HCT116 (cell line): ENCODE data around the gene KDM3B. TPM values are rescaled to one million over a fixed set of nuclear protein-coding genes. Genes with fewer than 3 reads are reported as not detected.

Experiments
- ATAC-seq: fragments of 200-7000 bp; cut with Tn5 transposase; 2 replicates; pipeline ENCODE4 v1.9.1; 2020; ENCODE audit warnings: mild to moderate bottlenecking, moderate library complexity
- BruUV-seq: library from RNA; stranded (reverse); fragments of 400-500 nt; replicated peaks from 2 replicates; lab custom pipeline; 2021; lab: Mats Ljungman, UMichigan
- CTCF ChIA-PET: fragments of 300-600 bp; sonication (Branson Sonifier 250); formaldehyde crosslinking; loops from one replicate; lab custom pipeline; 2021; ENCODE audit warnings: antibody characterized with exemption; lab: Charles Lee
- POLR2A ChIA-PET: fragments of 300-600, 350-600 bp; sonication (Branson Sonifier 250); formaldehyde crosslinking; loops from one replicate; lab custom pipeline; 2021; ENCODE audit warnings: antibody characterized with exemption; lab: Charles Lee
- RAD21 ChIA-PET, 2 experiments: fragments of 300-600 bp; sonication (Branson Sonifier 250); formaldehyde crosslinking; loops; one replicate each; lab custom pipeline; 2023; ENCODE audit warnings: low total read pairs in 2 of 2; ENCODE audit not compliant: uncharacterized antibody in 2 of 2, unreplicated experiment in 2 of 2, low non-redundant PET in 1 of 2; lab: Charles Lee
- DNase-seq: peaks from one replicate; pipeline ENCODE4 v3.0.0-alpha.2; 2010; ENCODE audit warnings: low read depth, low spot score
- H2AFZ ChIP-seq: fragments of 200-600 bp; shearing (Covaris generic), sonication (generic); 2 replicates; pipeline ENCODE4 v1.6.1; 2017; ENCODE audit warnings: low read depth, mixed run types, mixed read lengths, antibody characterized with exemption, low read length; ENCODE audit not compliant: poor library complexity, severe bottlenecking
- H3K27ac ChIP-seq: 2 replicates; pipeline ENCODE4 v1.5.1; 2012; ENCODE audit warnings: low read depth, low read length
- H3K27me3 ChIP-seq: fragments of 200-600 bp; sonication (generic); 2 replicates; pipeline ENCODE4 v1.6.1; 2016; ENCODE audit warnings: mixed run types, low read length, mixed read lengths; ENCODE audit not compliant: insufficient read depth
- H3K36me3 ChIP-seq, 2 experiments: fragments of 200-500 bp in 1 of 2; fragments of 200-600 bp in 1 of 2; sonication (Bioruptor generic) in 1 of 2; sonication (generic) in 1 of 2; 2 replicates each; pipeline versions ENCODE4 v1.5.1 to v1.6.1; 2014 to 2016; ENCODE audit warnings: low read length in 2 of 2, inconsistent platforms in 1 of 2, mixed read lengths in 1 of 2, mixed run types in 1 of 2; ENCODE audit not compliant: insufficient read depth in 2 of 2, control insufficient read depth in 1 of 2
- H3K4me1 ChIP-seq, 2 experiments: fragments of 200-600 bp in 1 of 2; sonication (generic) in 1 of 2; 2 replicates each; pipeline versions ENCODE4 v1.5.1 to v1.6.1; 2012 to 2017; ENCODE audit warnings: low read length in 2 of 2, inconsistent platforms in 1 of 2, mild to moderate bottlenecking in 1 of 2, mixed read lengths in 1 of 2, mixed run types in 1 of 2, moderate library complexity in 1 of 2; ENCODE audit not compliant: insufficient read depth in 2 of 2, control insufficient read depth in 1 of 2
- H3K4me2 ChIP-seq: fragments of 200-600 bp; sonication (generic); 2 replicates; pipeline ENCODE4 v1.6.1; 2017; ENCODE audit warnings: mixed run types, low read length, mixed read lengths
- H3K4me3 ChIP-seq, 2 experiments: fragments of 200-600 bp in 1 of 2; sonication (generic) in 1 of 2; replicated peaks in 1 of 2; 2 replicates each; pipeline ENCODE4 v1.5.1; 2011 to 2016; ENCODE audit warnings: low read length in 2 of 2, control low read depth in 1 of 2, low read depth in 1 of 2, mild to moderate bottlenecking in 1 of 2, mixed read lengths in 1 of 2, mixed run types in 1 of 2
- H3K79me2 ChIP-seq: fragments of 200-600 bp; sonication (generic); 2 replicates; pipeline ENCODE4 v1.6.1; 2017; ENCODE audit warnings: mild to moderate bottlenecking, mixed run types, low read length, moderate library complexity, mixed read lengths; ENCODE audit not compliant: insufficient read depth
- H3K9ac ChIP-seq: fragments of 200-600 bp; sonication (generic); 2 replicates; pipeline ENCODE4 v1.6.1; 2016; ENCODE audit warnings: low read length, mixed read lengths
- H3K9me2 ChIP-seq: fragments of 200-600 bp; sonication (generic), shearing (Covaris generic); 2 replicates; pipeline ENCODE4 v1.6.1; 2017; ENCODE audit warnings: mixed run types, mild to moderate bottlenecking, moderate library complexity; ENCODE audit not compliant: insufficient read depth
- H3K9me3 ChIP-seq, 2 experiments: fragments of 200-500 bp in 1 of 2; fragments of 200-600 bp in 1 of 2; sonication (Bioruptor generic) in 1 of 2; sonication (generic) in 1 of 2; 2 replicates each; pipeline ENCODE4 v1.6.1; 2014 to 2017; ENCODE audit warnings: low read length in 2 of 2, mixed read lengths in 2 of 2, inconsistent platforms in 1 of 2, low read depth in 1 of 2, mild to moderate bottlenecking in 1 of 2, mixed run types in 1 of 2, moderate library complexity in 1 of 2; ENCODE audit not compliant: control insufficient read depth in 1 of 2, insufficient read depth in 1 of 2
- H4K20me1 ChIP-seq: fragments of 200-600 bp; sonication (generic), shearing (Covaris generic); 2 replicates; pipeline ENCODE4 v1.6.1; 2017; ENCODE audit warnings: mixed run types, mild to moderate bottlenecking, moderate library complexity; ENCODE audit not compliant: insufficient read depth
- ATF3 ChIP-seq: IDR thresholded peaks from 2 replicates; pipeline ENCODE4 v1.6.1; 2012
- CBX3 ChIP-seq: IDR thresholded peaks from 2 replicates; pipeline ENCODE4 v1.6.1; 2012; ENCODE audit warnings: low read depth
- CEBPB ChIP-seq: IDR thresholded peaks from 2 replicates; pipeline ENCODE4 v1.6.1; 2012; ENCODE audit warnings: low read depth
- ELF1 ChIP-seq: IDR thresholded peaks from 2 replicates; pipeline ENCODE4 v1.6.1; 2012; ENCODE audit warnings: low read depth, borderline replicate concordance
- EZH2 ChIP-seq: fragments of 200-600 bp; sonication (generic); IDR thresholded peaks from 2 replicates; pipeline ENCODE4 v1.6.1; 2017; ENCODE audit warnings: antibody characterized with exemption, mixed run types
- EZH2phosphoT487 ChIP-seq: fragments of 200-600 bp; IDR thresholded peaks from 2 replicates; pipeline ENCODE4 v1.6.1; 2018; ENCODE audit warnings: antibody characterized with exemption, borderline replicate concordance
- JUND ChIP-seq: IDR thresholded peaks from 2 replicates; pipeline ENCODE4 v1.6.1; 2012
- POLR2AphosphoS5 ChIP-seq: IDR thresholded peaks from 2 replicates; pipeline ENCODE4 v1.6.1; 2011; ENCODE audit warnings: mild to moderate bottlenecking, low read depth, low read length, moderate library complexity
- SRF ChIP-seq: IDR thresholded peaks from 2 replicates; pipeline ENCODE4 v1.6.1; 2012; ENCODE audit warnings: low read depth
- YY1 ChIP-seq: IDR thresholded peaks from 2 replicates; pipeline ENCODE4 v1.6.1; 2011; ENCODE audit warnings: low read length, low read depth, moderate library complexity, mild to moderate bottlenecking; ENCODE audit not compliant: insufficient replicate concordance; ENCODE audit errors: extremely low read depth
- ZNF274 ChIP-seq: fragments of 200-500 bp; sonication (Bioruptor generic); IDR thresholded peaks from 2 replicates; pipeline ENCODE4 v1.6.1; 2014; ENCODE audit warnings: mild to moderate bottlenecking, low read depth, low read length, inconsistent platforms
- intact Hi-C: fragments of 100-400 bp; cut with micrococcal nuclease; formaldehyde crosslinking; loops from 2 replicates; pipeline ENCODE4 v1.10.0; 2022
- total RNA-seq: library from RNA; stranded (reverse); gene quantifications from one replicate; pipeline ENCODE4 v1.2.1, GENCODE V29; 2021; ENCODE audit not compliant: unreplicated experiment

The KDM3B gene
- total RNA-seq, 1 experiment from 2014 or later: 65.1 TPM

- ATAC-seq (no peak), DNase-seq (no peak)
- TF ChIP-seq SRF (no peak), JUND (no peak), YY1 (no peak), ZNF274 (no peak), CBX3 (no peak), EZH2phosphoT487 (no peak), POLR2AphosphoS5 (no peak), EZH2 (no peak), CEBPB (no peak), ELF1 (no peak), ATF3 (no peak)
- H3K27ac ChIP-seq: no peak overlapping the region
- H3K9ac ChIP-seq: no peak overlapping the region
- no TSS peak for BruUV-seq
- H2AFZ ChIP-seq: no peak overlapping the region
- no peaks in the 10 kb centered on the region for H4K20me1 ChIP-seq
- ChIA-PET CTCF (no interaction called here), POLR2A (no interaction called here), RAD21 (no interaction called here)
- H3K27me3 ChIP-seq: no peaks in the 10 kb centered on the region
- no peaks in the 10 kb centered on the region for H3K36me3 ChIP-seq
- H3K79me2 ChIP-seq: no peaks in the 10 kb centered on the region
- H3K4me3 ChIP-seq: no peak overlapping the region
- no peak overlapping the region for H3K4me2 ChIP-seq
- H3K4me1 ChIP-seq: peaks cover 0 to 8% of the 10 kb centered on the region in 2 experiments; a peak in 2 of 4 replicates
- intact Hi-C loops: no loop called here
- no peaks in the 10 kb centered on the region for H3K9me3 ChIP-seq
- H3K9me2 ChIP-seq: no peaks in the 10 kb centered on the region
Observed at GRCh38 chr5:138482638-138483037, 130.2 kb downstream of the KDM3B start.

Other genes with a start within 250 kb of the KDM3B start
- 3.1 TPM for gene NME5, start 213.3 kb upstream of the KDM3B start, total RNA-seq
- gene BRD8, start 174.1 kb upstream of the KDM3B start, total RNA-seq: 80.8 TPM
- 74.2 TPM for gene KIF20A, start 173.6 kb upstream of the KDM3B start, total RNA-seq
- 40.0 TPM for gene CDC23, start 139.4 kb upstream of the KDM3B start, total RNA-seq
- not detected for gene GFRA3, start 78.1 kb upstream of the KDM3B start, total RNA-seq
- gene CDC25C, start 20.9 kb upstream of the KDM3B start, total RNA-seq: 19.3 TPM
- 36.4 TPM for gene FAM53C, start 14.4 kb upstream of the KDM3B start, total RNA-seq
- gene REEP2, start 86.4 kb downstream of the KDM3B start, total RNA-seq: 4.9 TPM
- 173 TPM for gene EGR1, start 112.8 kb downstream of the KDM3B start, total RNA-seq
- 178 TPM for gene ETF1, start 190.6 kb downstream of the KDM3B start, total RNA-seq
- 486 TPM for gene HSPA9, start 222.7 kb downstream of the KDM3B start, total RNA-seq